Daoy (cell line): Measurements from ENCODE around the gene RPH3AL. TPM values are rescaled to one million over a fixed set of nuclear protein-coding genes. Genes with fewer than 3 reads are reported as not detected.
A peak's percentile ranks its signal among the peaks of the same experiment; 100 is the strongest.
"Not testable (repeated sequence)": the region's sequence is repeated elsewhere in the genome, so short reads cannot be mapped to it uniquely, and the experiment has no call there.

ENCODE experiments used
- DNase-seq: peaks from one replicate; pipeline ENCODE4 v3.0.0-alpha.2; 2015; ENCODE audit warnings: low read depth
- total RNA-seq: library from RNA; depleted of rRNA; stranded (reverse); fragments of >200 nt; shearing (Covaris generic); gene quantifications from 2 replicates; pipeline ENCODE4 v1.2.3, GENCODE V29; 2014

The RPH3AL gene
- total RNA-seq, 1 experiment from 2014 or later, result 3.8 TPM

- peak; percentile 4 for DNase-seq
These were observed 150.1 kb downstream of the RPH3AL start for GRCh38 chr17:202501-202951.

GRCh38 chr17:201736-202135, 150.9 kb downstream of the RPH3AL start:
- not testable (repeated sequence) for DNase-seq

GRCh38 chr17:201257-201656, 151.3 kb downstream of the RPH3AL start:
- DNase-seq, result not testable (repeated sequence)

GRCh38 chr17:200586-200985, 152.0 kb downstream of the RPH3AL start:
- peak; percentile 8 for DNase-seq

GRCh38 chr17:199806-200545, 152.6 kb downstream of the RPH3AL start:
- DNase-seq, result peak; percentile 70

GRCh38 chr17:199191-199604, 153.4 kb downstream of the RPH3AL start:
- DNase-seq, result peak; percentile 42

GRCh38 chr17:198225-198624, 154.4 kb downstream of the RPH3AL start:
- not testable (repeated sequence) for DNase-seq

GRCh38 chr17:197352-197751, 155.3 kb downstream of the RPH3AL start:
- no peak for DNase-seq

GRCh38 chr17:194828-195602, 157.6 kb downstream of the RPH3AL start:
- no peak for DNase-seq

- DNase-seq, result no peak
These were observed 158.5 kb downstream of the RPH3AL start for GRCh38 chr17:193841-194806.

GRCh38 chr17:193426-193810, 159.2 kb downstream of the RPH3AL start:
- no peak for DNase-seq

- DNase-seq, result no peak
These were observed 159.8 kb downstream of the RPH3AL start for GRCh38 chr17:192666-193425.

- DNase-seq, result no peak
These were observed 163.2 kb downstream of the RPH3AL start for GRCh38 chr17:189444-189843.

- no peak for DNase-seq
These were observed 165.5 kb downstream of the RPH3AL start for GRCh38 chr17:187130-187529.

- DNase-seq, result peak; percentile 67
These were observed 167.0 kb downstream of the RPH3AL start for GRCh38 chr17:185445-186138.

GRCh38 chr17:183021-183420, 169.6 kb downstream of the RPH3AL start:
- no peak for DNase-seq

- peak; percentile 40 for DNase-seq
These were observed 170.4 kb downstream of the RPH3AL start for GRCh38 chr17:182050-182751.

GRCh38 chr17:181245-182049, 171.2 kb downstream of the RPH3AL start, which contains the start of gene DOC2B:
TSS of gene DOC2B (minus strand) at chr17:181650. CDS start at chr17:181479, 171 bp downstream.
- peak; percentile 72 for DNase-seq
